GM19351 (cell line): ENCODE results near the gene RPL36A.

Experiments
- ATAC-seq: cut with Tn5 transposase; IDR thresholded peaks from one replicate; pipeline ENCODE4 v1.9.1; 2021; ENCODE audit warnings: mild to moderate bottlenecking, moderate library complexity; ENCODE audit not compliant: unreplicated experiment

RPL36A gene

DNA sequence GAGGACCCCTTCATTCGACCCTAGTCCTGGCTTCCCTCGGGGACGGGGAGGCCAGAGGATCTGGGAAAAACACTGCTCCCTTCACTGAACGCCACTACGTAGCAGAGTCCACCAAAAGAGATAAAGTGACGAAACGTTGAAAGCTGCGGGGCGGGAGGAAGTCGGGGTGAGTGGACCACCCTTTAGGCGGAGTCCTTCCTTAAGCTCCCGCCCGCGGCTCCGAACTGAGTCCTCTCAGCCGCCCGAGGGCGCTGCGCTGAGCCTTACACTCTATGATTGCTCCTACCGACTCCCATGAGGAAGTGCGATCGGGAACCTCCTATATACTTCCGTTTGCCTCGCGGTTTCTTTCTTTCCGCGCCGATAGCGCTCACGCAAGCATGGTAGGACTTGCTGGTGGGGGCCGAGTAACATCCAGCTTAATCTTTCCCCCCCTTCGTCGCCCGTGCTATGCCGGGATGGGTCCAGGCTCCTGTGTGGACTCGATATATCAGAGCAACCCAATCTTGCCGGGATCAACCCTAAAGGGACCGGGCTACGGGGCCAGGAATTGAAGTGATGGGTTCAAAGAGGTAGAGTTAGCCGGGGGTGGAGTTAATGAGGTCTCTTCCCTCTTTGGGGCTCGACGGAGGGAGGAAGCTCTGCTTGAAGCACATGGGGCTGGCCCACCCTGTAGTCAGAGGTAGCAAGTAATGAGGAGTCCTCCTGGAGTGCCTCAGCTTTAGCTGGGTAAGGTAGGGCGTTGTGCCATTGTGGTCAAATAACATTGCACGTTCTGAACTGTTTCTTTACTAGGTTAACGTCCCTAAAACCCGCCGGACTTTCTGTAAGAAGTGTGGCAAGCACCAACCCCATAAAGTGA lies at the start of gene RPL36A:
Gene RPL36A, plus strand, starts transcription at position 348 of the 862 bp plus-strand sequence. Its CDS starts 33 bp downstream, at position 381.
- peak; percentile 76 for ATAC-seq

DNA sequence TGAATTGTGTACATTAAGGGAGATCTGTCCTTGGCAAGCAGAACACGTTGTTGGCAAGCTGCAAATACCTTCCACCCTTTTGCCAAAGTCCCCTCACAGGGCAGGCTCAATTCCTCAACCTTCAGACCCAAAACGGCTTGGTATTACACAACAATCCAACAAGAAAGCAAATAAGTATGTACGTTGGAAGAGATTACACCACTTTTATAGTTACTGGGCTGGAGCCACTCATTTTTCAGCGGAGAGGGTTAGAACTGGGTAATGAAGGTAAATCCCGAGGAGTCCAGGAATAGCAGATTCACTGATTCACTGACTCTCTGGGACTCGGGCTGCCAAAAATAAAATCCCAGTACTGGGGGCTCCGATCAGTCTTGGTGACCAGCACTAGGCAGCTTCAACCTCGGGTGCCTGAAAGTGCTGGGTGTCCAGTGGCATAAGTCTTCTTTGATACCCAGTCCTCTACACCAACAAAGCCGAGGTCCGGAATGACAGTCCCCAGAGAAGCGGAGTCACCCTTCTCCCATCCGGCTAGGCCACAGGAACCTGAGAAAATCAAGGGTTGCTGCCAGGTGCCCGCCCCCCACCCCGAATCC lies 42.9 kb upstream of the RPL36A start:
- ATAC-seq: peak; percentile 13

DNA sequence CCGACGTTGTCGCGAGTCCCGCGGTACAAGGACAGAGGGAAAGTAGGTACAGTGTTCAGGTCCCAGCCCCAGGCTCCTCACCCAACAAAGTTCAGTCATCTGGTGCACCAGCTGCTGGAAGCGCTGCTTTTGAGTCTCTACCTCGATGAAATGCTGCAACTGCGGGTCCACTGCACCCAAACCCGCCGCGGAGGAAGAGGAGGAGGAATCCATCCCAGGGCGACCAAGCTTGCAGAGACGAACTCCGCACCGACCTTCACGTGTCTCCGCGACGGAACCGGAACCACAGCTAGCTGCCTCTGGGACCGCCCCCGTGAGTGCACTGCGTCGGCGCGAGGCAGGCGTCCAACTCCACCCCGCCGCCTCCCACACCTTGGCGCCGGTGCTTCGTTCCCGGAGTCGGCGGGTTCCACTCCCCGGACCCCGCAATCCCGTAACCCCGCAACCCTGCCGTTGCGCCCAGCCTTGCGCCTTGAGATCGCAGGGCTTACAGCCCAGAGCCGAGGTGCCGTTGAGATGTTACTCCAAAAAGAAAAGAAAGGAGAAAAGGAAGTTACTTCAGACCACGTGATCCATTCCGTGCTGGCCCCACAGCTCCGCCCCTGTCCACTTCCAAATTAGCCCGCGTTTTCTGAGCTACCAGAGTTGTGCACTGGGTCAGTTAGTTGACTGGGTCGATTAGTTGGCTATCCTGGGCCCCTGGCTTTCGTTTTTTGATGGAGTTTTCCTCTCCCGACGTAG lies 42.2 kb upstream of the RPL36A start, which contains the start of gene TIMM8A:
Gene TIMM8A, minus strand, starts transcription at position 291 of the 741 bp plus-strand sequence. Its CDS starts 78 bp downstream, at position 213.
- ATAC-seq: peak; percentile 97

DNA sequence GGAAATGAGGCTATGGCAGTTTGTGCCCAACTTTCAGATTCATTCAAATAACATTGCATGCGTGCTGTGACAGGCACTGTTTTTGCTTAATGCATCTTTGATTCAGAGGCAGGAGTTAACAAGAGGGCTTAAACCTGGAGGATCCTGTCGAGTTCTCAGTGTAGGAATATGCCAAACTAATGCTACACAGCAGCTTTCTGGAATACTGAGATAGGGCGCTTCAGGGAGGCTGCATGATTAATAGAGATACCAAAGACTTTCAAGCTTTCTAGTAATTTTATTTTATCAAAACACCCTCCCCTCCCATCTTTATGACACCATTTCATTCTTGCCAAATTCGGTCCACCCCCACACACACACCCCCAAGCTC lies 41.6 kb upstream of the RPL36A start:
- ATAC-seq: no peak

DNA sequence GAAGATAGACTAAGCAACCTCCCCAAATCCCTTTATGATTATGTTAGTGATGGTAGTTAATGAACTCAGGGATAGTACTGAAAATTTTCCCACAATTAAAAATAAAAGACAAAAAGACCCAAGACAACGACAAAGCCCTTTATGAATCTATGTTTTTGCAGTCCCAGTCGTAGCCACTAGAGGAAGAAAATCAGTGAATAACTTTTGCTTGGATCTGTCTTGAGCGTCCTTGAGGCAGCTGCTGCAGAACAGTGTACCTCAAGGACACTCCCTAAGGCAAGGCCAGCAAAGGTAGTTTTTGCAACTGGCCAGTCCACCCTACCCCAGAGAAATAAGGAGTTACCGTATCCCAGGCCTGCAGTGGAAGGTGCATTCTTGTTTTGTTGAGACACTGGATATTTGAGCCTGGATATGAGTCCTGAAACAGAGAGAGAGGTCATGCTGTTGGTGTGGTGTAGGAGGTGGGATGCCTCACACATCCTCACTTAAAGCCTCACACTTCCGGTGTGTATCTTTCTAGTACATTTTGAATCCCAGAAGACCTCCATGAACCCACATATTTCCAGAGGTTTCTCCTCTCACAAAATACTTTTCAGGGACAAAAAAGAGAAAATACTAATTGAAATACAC lies 33.5 kb upstream of the RPL36A start:
- ATAC-seq: peak; percentile 60

DNA sequence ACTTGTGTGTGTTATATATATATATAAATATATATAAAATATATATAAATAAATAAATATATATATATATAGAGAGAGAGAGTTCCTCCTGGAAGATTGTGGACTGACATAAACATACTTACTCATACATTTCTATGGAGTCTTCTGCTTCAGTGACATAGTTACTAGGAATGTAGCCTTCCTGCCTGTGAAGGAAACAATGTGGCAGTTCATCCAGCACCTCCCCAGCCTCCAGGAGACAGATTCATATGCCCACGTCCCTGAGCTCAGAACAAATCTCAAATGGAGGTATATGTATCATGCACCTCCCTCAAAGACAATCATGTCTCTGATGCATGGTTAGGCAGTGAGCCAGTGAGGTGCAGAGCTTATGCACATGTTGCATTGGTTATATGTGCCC lies 30.8 kb upstream of the RPL36A start:
- ATAC-seq: no peak

DNA sequence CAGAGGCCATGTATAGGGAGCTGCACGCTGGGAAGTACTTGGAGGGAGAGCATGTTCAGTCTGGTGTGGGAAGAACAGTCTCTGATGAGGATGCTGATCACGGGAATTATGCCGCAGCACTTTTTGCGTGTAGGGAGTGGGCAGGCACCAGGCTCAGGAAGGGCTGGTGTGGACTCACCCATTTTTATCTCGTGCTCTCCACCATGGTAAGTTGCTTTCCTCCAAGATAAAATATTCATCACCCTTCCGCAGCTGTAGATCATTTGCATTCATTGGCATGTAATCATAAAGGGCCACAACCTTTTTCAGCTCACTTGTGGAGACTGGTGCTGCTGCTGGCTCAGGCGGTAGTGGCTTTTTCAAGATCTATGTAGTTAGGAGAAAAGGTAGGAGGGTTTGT lies 30.4 kb upstream of the RPL36A start:
- ATAC-seq: no peak

DNA sequence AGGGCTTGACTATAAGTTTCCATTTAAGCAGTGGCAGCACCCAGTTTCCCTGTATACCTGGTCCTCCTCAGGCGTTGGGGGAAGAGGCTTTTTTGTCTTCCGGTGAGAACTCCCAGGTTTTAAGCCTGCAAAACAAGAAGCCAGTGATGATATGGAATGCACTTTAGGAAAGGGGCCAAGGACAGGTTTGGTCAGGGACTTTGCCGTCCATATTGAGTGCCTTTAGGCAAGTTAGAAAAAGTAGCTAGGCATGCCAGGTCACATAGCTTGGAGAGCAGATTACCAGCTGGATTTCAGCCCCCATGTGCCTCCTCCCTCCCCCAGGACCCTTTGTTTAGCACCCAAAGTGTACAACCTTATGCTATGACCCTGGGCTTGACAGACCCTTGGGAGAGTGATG lies 28.7 kb upstream of the RPL36A start:
- no peak for ATAC-seq

DNA sequence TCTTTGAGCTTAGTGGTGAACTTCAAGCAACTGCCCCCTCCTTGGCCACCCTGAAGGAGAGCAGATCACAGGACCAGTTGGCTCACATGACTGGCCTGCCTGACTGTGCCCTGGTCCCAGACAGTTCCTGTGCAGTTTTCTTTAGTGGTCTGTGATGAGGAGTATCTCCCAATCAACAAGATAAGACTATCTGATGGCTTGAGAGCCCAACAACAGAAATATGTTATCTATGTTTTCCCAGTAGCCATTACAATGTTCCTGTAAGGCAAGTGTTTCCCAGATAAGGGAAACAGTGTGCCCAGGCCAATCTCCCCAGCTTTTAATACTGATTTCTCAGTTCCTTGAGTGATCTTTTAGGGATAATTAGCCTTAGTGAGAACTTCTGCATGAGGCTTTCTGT lies 28.1 kb upstream of the RPL36A start:
- no peak for ATAC-seq

DNA sequence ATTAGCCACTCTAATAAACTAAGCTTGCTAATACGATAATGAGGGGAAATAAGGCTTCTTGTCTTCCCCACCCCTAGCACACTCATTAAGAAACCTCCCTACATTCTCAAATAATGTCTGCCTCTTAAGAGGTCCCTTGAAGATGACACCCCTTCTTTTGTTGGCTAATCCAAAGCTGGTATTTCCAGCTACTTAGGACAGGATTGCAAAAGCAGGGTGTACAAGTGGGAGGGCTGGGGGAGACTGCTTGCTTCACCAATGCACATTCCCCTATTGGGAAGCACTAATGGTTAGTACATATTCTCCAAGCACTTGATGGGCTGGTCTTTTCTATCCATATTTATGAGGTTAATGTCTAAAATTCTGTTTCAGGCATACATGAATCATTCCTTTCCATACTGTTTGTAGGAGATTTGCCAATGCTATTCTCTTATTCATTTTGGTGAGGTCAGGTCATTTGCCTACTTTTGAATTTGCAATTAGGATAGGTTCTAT lies 25.5 kb upstream of the RPL36A start:
- no peak for ATAC-seq

DNA sequence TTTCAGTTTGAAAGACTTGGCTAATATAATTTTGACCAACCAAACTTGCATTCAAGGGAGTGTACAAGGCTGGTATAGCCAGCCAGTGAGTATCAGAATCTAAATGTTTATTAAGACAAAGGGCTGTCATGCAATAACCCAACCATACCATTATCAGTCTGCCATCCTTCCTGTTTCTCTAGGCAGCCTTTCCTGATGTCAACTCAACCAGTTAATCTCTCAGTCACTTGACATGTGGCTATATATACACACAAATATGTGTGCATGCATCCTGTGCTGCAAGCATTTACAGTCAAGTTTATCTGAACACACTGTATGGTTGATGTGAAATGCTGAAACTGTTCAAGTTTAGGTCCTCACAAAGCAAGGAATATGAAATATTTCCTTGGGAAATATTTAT lies 22.0 kb upstream of the RPL36A start:
- ATAC-seq: no peak

DNA sequence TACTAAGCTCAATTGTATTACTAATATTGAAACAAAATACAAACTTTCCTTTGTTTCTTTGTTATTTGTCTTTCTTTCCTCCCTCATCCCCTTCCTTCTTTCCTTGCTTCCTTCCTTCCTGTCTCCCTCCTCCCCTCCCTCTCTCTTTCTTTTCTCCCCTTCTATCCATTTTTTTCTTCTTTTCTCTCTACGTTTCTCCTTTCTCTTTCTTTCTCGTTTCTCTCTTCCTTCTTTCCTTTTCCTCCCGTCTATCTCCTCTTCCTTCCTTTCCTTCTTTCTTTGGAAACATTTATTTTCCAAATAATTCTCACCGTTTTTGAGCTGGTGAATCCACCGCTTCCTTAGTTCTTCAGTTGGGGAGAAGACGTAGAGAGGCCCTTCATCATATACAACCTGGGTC lies 21.1 kb upstream of the RPL36A start:
- ATAC-seq: no peak

DNA sequence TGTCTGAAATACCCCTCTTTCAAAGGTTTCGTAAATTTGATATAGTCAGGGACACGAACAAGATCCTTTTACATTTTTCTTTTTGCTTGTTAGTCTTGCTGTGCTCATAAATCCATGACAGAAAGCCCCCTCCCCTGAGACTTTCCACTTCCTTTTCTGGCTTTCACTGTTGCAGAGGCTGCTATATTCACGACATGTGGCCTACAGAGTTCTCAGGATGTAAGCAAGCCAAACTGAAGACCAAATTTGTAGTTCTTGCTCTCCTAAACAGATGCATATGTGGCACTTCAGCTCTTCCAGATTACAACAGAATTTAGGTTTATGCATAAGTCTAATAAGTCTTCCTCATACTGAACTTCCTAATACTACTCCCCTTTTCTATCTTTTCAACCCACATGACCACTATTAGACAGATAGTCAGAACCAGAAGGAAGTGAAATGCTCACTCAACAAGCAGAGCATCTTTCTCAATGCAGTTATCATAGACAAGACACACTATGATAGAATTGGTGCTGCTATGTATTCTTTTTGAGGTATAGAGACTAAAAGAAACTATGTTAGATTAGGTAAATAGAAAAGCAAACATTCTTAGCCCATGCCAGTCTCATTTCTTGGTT lies 19.8 kb upstream of the RPL36A start:
- ATAC-seq: peak; percentile 81

DNA sequence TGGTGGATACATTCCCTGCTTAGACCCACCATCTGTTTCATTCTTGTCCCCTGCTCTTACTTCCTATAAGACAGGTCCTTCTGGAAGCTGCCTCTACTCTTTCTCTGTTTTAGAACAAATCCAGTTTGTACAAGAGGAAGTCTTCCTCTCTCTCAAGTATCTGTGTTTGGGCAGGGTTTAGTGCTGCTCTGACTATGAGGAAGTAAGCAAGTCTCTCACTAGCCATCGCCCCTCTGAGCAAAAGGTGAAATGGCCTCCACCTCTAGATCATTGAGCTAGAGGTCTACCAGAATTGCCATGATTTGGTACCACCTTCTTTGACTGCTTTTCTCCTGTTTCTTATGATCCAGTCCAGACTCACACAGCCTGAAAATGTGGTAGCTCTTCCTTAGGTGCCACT lies 13.3 kb upstream of the RPL36A start:
- ATAC-seq: no peak

DNA sequence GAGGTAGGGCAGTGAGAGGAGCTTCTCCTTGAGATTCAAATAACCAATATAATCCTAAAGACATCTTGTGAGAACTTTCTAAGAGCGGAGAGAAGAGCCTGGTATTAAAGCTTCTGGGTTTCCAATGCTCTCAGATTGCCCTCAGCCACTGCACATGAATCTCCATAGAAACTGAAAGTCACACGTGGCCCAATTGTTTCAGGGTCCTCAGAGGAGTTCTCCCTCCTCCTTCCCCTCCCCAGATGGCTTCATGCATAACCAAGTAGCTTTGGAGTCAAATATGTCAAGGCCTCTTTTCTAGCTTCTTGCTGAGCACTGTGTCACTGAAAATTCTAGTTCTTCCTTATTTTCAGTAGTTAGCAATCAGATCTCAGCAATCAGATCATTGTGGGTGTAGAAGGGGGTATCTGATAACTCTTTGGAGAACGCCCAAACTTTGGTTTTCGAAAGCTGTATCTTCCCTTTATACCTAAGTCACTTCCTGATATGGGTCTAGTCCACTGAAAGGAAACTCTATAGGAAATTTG lies 7.1 kb upstream of the RPL36A start:
- peak; percentile 69 for ATAC-seq

DNA sequence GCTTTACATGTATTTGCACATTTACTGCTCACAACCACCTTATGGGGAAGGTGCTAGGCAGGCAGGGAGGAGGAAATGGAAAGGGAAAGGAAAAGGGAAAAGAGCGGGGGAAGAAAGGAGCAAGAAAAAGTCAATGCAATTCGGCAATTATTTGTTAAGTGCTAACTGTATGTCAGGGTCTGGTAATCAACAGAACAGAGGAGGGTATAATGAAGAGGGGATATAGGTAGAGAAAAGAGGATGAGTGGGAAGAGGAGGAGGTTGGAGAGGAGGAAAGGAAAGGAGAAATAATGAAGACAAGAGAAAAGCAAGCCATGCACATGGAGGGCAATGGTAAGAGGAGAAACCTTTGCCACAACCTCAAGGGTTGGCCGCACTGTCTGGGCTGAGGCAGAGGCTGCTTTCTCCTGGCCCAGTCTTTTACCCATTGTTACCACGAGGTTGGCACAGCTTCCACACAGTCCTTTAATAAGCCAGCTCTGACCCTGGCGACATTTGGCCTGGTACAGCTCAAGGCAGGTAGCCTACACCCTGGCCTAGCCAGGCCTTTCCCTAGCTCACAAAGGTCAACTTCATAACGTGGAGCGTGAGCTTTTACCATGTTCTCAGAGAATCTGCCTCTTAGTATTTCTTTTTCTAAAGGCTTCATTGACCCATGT lies 5.7 kb upstream of the RPL36A start:
- ATAC-seq: no peak

DNA sequence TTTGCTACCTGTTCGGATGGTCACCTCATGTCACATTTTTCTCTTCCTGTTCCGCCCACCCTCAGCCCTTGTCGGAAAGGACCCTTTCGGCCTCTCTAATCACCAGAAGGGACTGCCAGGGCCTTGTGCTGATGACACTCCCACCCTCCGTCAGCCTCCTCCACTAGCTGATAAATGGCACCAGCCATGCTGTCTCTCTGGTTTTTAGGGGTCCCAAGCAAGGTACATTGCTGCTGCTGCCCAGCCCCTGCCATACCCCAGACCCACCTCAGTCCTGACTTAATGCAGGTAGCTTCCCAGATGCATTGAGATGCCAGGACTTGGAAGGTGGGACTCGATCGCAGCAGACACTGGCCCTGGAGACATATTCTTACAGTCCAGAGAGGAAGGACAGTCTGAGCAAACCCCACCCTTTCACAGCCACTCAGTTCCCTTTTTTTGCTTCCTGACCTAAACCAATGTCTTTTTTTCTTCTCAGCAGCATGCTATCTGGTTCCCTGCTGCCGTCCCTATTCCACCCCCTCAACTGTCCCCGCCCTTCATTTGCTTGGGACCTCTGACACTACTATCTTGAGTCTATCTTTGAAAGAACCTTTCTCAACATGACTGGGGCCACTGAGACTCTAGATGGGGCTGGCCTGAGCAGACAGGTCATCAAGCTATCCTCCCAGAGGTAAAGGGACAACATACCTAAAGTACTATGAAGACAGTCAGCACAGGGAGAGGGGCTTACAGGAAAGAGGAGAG lies 4.8 kb upstream of the RPL36A start, which contains the start of gene BTK:
Gene BTK, minus strand, starts transcription at position 397 of the 747 bp plus-strand sequence. CDS start 10,907 bp downstream, outside the sequence.
- peak; percentile 57 for ATAC-seq

DNA sequence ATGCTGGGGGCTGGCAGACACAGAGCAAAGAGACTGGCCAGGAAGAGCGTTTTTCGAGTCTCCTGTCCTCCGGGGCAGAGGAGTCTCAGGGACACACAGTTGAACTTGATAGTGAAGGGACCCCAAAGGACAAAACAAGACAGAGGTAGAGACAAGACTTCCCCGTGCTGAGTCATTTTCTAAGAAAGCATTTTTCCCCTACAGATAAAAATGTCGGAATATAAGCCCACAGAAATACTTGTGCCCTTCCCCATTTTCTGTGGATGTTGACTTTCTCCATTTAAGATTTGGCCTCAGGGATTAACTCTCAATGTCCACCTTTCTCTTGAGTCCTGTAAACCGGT lies 4.3 kb upstream of the RPL36A start:
- ATAC-seq: no peak

DNA sequence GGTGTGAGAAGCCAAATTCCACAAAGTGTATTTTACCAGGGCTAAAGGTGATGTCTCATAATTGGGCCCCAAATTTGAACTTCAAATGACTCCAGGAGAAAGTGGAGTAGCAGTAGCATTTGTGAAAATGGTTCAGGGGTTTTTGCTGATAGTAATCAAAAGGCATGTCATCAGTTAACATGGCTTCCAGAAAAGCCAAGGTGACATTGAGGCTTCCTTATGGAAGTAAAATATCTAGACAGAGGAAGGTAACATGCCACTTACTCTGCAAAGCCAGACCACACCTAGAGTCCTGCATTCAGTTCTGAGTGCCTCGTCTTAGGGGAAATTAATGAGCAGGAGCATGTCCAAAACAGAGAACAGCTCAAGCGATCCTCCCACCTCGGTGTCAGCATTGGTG lies 2.2 kb upstream of the RPL36A start:
- no peak for ATAC-seq
